AG04450 (cell line): Measurements from ENCODE around the gene GCN1. TPM values are rescaled to one million over a fixed set of nuclear protein-coding genes. Genes with fewer than 3 reads are reported as not detected.
A peak's percentile ranks its signal among the peaks of the same experiment; 100 is the strongest.

Source experiments
- CTCF ChIA-PET: fragments of 300-600, 350-600 bp; formaldehyde crosslinking; extraction: SDS; loops from one replicate; lab custom pipeline; 2022; ENCODE audit warnings: antibody characterized with exemption, inconsistent platforms; lab: Charles Lee
- POLR2A ChIA-PET: fragments of 350-600 bp; formaldehyde crosslinking; extraction: SDS; loops from one replicate; lab custom pipeline; 2021; ENCODE audit warnings: antibody characterized with exemption, inconsistent platforms; lab: Yijun Ruan, JAX
- DNase-seq: peaks from one replicate; pipeline ENCODE4 v3.0.0-alpha.2; 2011; ENCODE audit warnings: low read depth, low spot score
- H3K27ac ChIP-seq: one replicate; pipeline ENCODE4 v1.5.1; 2012; ENCODE audit warnings: low read depth, low read length, control low read depth
- H3K27me3 ChIP-seq: one replicate; pipeline ENCODE4 v1.6.0; 2012; ENCODE audit warnings: low read length; ENCODE audit not compliant: control insufficient read depth, insufficient read depth
- H3K4me3 ChIP-seq: 2 replicates; pipeline ENCODE4 v1.5.1; 2011; ENCODE audit warnings: mild to moderate bottlenecking, low read depth, low read length, control low read depth
- H3K9me3 ChIP-seq: 2 replicates; pipeline ENCODE4 v1.5.1; 2012; ENCODE audit warnings: low read length; ENCODE audit not compliant: control insufficient read depth, insufficient read depth
- CTCF ChIP-seq: IDR thresholded peaks from 2 replicates; pipeline ENCODE4 v1.5.1; 2011; ENCODE audit warnings: low read depth, low read length, control low read depth, inconsistent platforms
- polyA plus RNA-seq: library from polyadenylated mRNA; depleted of rRNA; stranded (reverse); fragments of >200 nt; gene quantifications from 2 replicates; pipeline ENCODE4 v1.2.3, GENCODE V29; 2011

Gene GCN1
- polyA plus RNA-seq, 1 experiment: 44.5 TPM

- ChIA-PET POLR2A (interaction anchor here (1.0 to 9.2 kb wide), 4 partner anchors 25 to 65 kb away, joined by 3 to 245 read pairs (median 127); partner anchors contain the start of genes PXN, RNU4-1, RNU4-2 and RPLP0), CTCF (interaction anchor here (0.9 to 15.6 kb wide), 5 partner anchors 19 to 76 kb away, joined by 3 to 685 read pairs (median 31); partner anchors contain the start of genes PXN and SIRT4)
- Histone ChIP-seq H3K4me3 (no peak overlapping the region), H3K27me3 (no peaks in the 10 kb centered on the region), H3K9me3 (no peaks in the 10 kb centered on the region), H3K27ac (no peak overlapping the region)
- no peak for TF ChIP-seq CTCF
- no peak for DNase-seq
Observed at GRCh38 chr12:120225852-120226640, 31.5 kb upstream of the GCN1 start.

GRCh38 chr12:120225200-120225558 lies 30.7 kb upstream of the GCN1 start:
- no peak for TF ChIP-seq CTCF
- H3K27me3 ChIP-seq: no peaks in the 10 kb centered on the region
- no peak overlapping the region for H3K4me3 ChIP-seq
- DNase-seq: no peak
- no peaks in the 10 kb centered on the region for H3K9me3 ChIP-seq
- ChIA-PET POLR2A (interaction anchor here (1.0 to 9.2 kb wide), 3 partner anchors 24 to 66 kb away, joined by 3 to 136 read pairs (median 118); partner anchors contain the start of genes PXN and RPLP0), CTCF (interaction anchor here (2.0 to 15.6 kb wide), 2 partner anchors 40 to 77 kb away, joined by 5 to 685 read pairs; partner anchors contain the start of genes PXN and SIRT4)
- H3K27ac ChIP-seq: peak overlapping the region; percentile 11

- Histone ChIP-seq H3K27ac (peak overlapping the region; percentile 11), H3K4me3 (no peak overlapping the region), H3K27me3 (no peaks in the 10 kb centered on the region), H3K9me3 (no peaks in the 10 kb centered on the region)
- no peak for TF ChIP-seq CTCF
- DNase-seq: no peak
- CTCF ChIA-PET: interaction anchor here (2.0 to 15.6 kb wide), 2 partner anchors 40 to 78 kb away, joined by 5 to 685 read pairs; partner anchors contain the start of genes PXN and SIRT4
- POLR2A ChIA-PET: interaction anchor here (1.0 to 9.2 kb wide), 3 partner anchors 24 to 67 kb away, joined by 3 to 136 read pairs (median 118); partner anchors contain the start of genes PXN and RPLP0
Observed at GRCh38 chr12:120224304-120225199, 30.0 kb upstream of the GCN1 start.

- Histone ChIP-seq H3K27ac (no peak overlapping the region), H3K27me3 (no peaks in the 10 kb centered on the region), H3K9me3 (no peaks in the 10 kb centered on the region), H3K4me3 (no peak overlapping the region)
- no peak for TF ChIP-seq CTCF
- CTCF ChIA-PET: interaction anchor here (2.0 to 15.6 kb wide), 2 partner anchors 41 to 79 kb away, joined by 5 to 685 read pairs; partner anchors contain the start of genes PXN and SIRT4
- no peak for DNase-seq
- POLR2A ChIA-PET: interaction anchor here (1.1 to 9.2 kb wide), 2 partner anchors 22 to 23 kb away, joined by 4 to 136 read pairs; partner anchors contain the start of gene RPLP0
Observed at GRCh38 chr12:120223458-120224303, 29.2 kb upstream of the GCN1 start.
